ENCODE measurements around the gene TMEM135.
"Not testable (repeated sequence)": the region's sequence is repeated elsewhere in the genome, so short reads cannot be mapped to it uniquely, and the experiment has no call there.

Gene TMEM135

GRCh38 chr11:87144252-87144651 lies 106.5 kb downstream of the TMEM135 start:
- DNase-seq: no peak

- DNase-seq: no peak
These were observed 111.0 kb downstream of the TMEM135 start for GRCh38 chr11:87148749-87149148.

GRCh38 chr11:87149782-87150181 lies 112.0 kb downstream of the TMEM135 start:
- DNase-seq: not testable (repeated sequence)

- no peak for DNase-seq
These were observed 113.2 kb downstream of the TMEM135 start for GRCh38 chr11:87150936-87151335.

- DNase-seq: no peak
These were observed 116.5 kb downstream of the TMEM135 start for GRCh38 chr11:87154246-87154645.

- DNase-seq: no peak
These were observed 119.2 kb downstream of the TMEM135 start for GRCh38 chr11:87156970-87157369.

- not testable (repeated sequence) for DNase-seq
These were observed 131.3 kb downstream of the TMEM135 start for GRCh38 chr11:87169076-87169475.

- DNase-seq: no peak
These were observed 135.7 kb downstream of the TMEM135 start for GRCh38 chr11:87173185-87174039.

- peak; percentile 7 for DNase-seq
These were observed 137.1 kb downstream of the TMEM135 start for GRCh38 chr11:87174870-87175269.

GRCh38 chr11:87176044-87176443 lies 138.3 kb downstream of the TMEM135 start:
- no peak for DNase-seq

GRCh38 chr11:87179621-87180020 lies 141.9 kb downstream of the TMEM135 start:
- no peak for DNase-seq

GRCh38 chr11:87180742-87181141 lies 143.0 kb downstream of the TMEM135 start:
- DNase-seq: no peak

GRCh38 chr11:87181143-87181542 lies 143.4 kb downstream of the TMEM135 start:
- no peak for DNase-seq

GRCh38 chr11:87185228-87185627 lies 147.5 kb downstream of the TMEM135 start:
- DNase-seq: no peak

GRCh38 chr11:87187076-87187475 lies 149.3 kb downstream of the TMEM135 start:
- peak; percentile 5 for DNase-seq

GRCh38 chr11:87187930-87188329 lies 150.2 kb downstream of the TMEM135 start:
- no peak for DNase-seq

- DNase-seq: not testable (repeated sequence)
These were observed 150.7 kb downstream of the TMEM135 start for GRCh38 chr11:87188396-87188795.

GRCh38 chr11:87188921-87189320 lies 151.2 kb downstream of the TMEM135 start:
- not testable (repeated sequence) for DNase-seq

GRCh38 chr11:87190071-87190470 lies 152.3 kb downstream of the TMEM135 start:
- no peak for DNase-seq

GRCh38 chr11:87193756-87194470 lies 156.2 kb downstream of the TMEM135 start:
- no peak for DNase-seq

- DNase-seq: no peak
These were observed 157.5 kb downstream of the TMEM135 start for GRCh38 chr11:87194985-87195820.

GRCh38 chr11:87198266-87198881 lies 160.6 kb downstream of the TMEM135 start:
- no peak for DNase-seq

GRCh38 chr11:87201376-87201775 lies 163.6 kb downstream of the TMEM135 start:
- no peak for DNase-seq

Measured in eye (tissue), 1 donor.